ENCODE data around the gene CDCA8. TPM values are rescaled to one million over a fixed set of nuclear protein-coding genes. Genes with fewer than 3 reads are reported as not detected.

CDCA8 gene
- polyA plus RNA-seq, 1 donor (not counting 4 experiments of a cell fraction or from before 2014, with no cell fraction given), result 15.1 TPM

DNA sequence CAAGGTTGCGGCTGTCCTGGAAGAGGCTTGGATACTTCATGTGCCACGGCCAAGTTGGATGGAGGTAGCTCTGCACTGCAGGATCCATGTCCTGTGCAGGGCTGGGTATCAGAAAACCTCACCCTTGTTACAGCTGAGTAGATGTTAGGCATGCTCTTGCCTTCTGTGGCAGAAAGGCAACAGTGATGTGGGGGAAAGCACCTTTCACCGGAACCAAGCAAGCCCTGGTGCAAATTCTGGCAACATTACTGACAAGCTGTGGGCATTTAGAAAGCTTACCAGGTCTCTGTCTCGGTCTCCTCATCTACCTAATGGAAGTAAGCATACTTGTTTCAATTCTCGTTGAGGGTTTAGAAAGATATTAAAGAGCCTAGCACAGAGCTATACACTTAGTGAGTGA is 14.5 kb upstream of the CDCA8 start:
- Histone ChIP-seq H3K4me1 (ENCODE audit: control insufficient read depth, extremely low read depth, insufficient read depth, low read length) (no peaks in the 10 kb centered on the region), H3K9me1 (ENCODE audit: control insufficient read depth, extremely low read depth, insufficient read depth, low read length) (no peaks in the 10 kb centered on the region), H3K9me3 (ENCODE audit: control insufficient read depth, low read depth, low read length) (no peaks in the 10 kb centered on the region), H3K27me3 (ENCODE audit: control insufficient read depth, extremely low read depth, insufficient read depth, low read length) (no peaks in the 10 kb centered on the region), H3K36me3 (ENCODE audit: control insufficient read depth in 2 of 2, extremely low read depth in 1 of 2, insufficient read depth in 2 of 2, low read length in 2 of 2) (peaks cover 3 to 4% of the 10 kb centered on the region in 2 experiments), H2AFZ (ENCODE audit: control insufficient read depth, low read length) (no peak overlapping the region), H4K20me1 (ENCODE audit: control insufficient read depth, extremely low read depth, insufficient read depth, low read length) (no peaks in the 10 kb centered on the region), H3K27ac (ENCODE audit: control insufficient read depth, insufficient read depth, low read length) (no peak overlapping the region), H3K4me2 (ENCODE audit: control insufficient read depth, extremely low read depth, insufficient read depth, low read depth, low read length) (no peak overlapping the region), H3K4me3 (ENCODE audit: control insufficient read depth in 2 of 3, extremely low read depth in 1 of 3, insufficient read depth in 2 of 3, low read depth in 1 of 3, low read length in 3 of 3) (no peak overlapping the region), H3K9ac (ENCODE audit: control insufficient read depth, extremely low read depth, insufficient read depth, low read length) (no peak overlapping the region), H3K79me2 (ENCODE audit: control insufficient read depth, insufficient read depth, low read length) (no peaks in the 10 kb centered on the region)
- DNase-seq (ENCODE audit: low read depth, low spot score) (no peak), FAIRE-seq (no peak)
- TF ChIP-seq, protein P1, sequence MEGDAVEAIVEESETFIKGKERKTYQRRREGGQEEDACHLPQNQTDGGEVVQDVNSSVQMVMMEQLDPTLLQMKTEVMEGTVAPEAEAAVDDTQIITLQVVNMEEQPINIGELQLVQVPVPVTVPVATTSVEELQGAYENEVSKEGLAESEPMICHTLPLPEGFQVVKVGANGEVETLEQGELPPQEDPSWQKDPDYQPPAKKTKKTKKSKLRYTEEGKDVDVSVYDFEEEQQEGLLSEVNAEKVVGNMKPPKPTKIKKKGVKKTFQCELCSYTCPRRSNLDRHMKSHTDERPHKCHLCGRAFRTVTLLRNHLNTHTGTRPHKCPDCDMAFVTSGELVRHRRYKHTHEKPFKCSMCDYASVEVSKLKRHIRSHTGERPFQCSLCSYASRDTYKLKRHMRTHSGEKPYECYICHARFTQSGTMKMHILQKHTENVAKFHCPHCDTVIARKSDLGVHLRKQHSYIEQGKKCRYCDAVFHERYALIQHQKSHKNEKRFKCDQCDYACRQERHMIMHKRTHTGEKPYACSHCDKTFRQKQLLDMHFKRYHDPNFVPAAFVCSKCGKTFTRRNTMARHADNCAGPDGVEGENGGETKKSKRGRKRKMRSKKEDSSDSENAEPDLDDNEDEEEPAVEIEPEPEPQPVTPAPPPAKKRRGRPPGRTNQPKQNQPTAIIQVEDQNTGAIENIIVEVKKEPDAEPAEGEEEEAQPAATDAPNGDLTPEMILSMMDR (optimal IDR thresholded peaks at IDR 0.05 in 1 of 3, IDR thresholded peaks at IDR 0.05 in 1 of 3, conservative IDR thresholded peaks at IDR 0.05 in 1 of 3; ENCODE audit: extremely low read depth in 1 of 3, insufficient read depth in 2 of 3, low read length in 3 of 3), result no peak
- no peak for TF ChIP-seq EZH2 (IDR thresholded peaks at IDR 0.05; ENCODE audit: low read length)
- dilution Hi-C loops (cut with MboI; ENCODE audit: extremely low pct_ligation_motif_present, low sequenced_read_pairs), result loop anchor here (25.0 kb wide), 1 partner anchor 91 kb away; the partner anchor contains the start of gene GNL2

DNA sequence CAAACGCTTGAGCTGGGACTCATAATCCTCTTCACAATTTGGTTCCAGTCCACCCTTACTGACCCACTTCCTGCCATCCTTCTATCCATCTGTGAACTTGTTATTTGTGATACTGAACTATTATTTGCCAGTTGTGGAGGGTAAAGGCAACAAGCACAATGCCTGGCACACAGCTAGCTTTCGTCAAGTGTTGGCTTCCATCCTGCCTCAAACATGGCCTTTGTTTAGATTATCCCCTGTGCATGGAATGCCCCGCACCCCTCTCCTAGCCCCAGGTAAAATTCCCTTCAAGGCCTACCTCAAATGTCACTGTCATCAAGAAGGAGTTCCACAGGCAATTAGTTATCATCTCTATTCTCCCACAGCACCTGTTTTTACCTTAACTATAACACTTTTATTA is 11.4 kb upstream of the CDCA8 start:
- TF ChIP-seq, protein P1 (optimal IDR thresholded peaks at IDR 0.05 in 1 of 3, IDR thresholded peaks at IDR 0.05 in 1 of 3, conservative IDR thresholded peaks at IDR 0.05 in 1 of 3; ENCODE audit: extremely low read depth in 1 of 3, insufficient read depth in 2 of 3, low read length in 3 of 3), result no peak
- TF ChIP-seq EZH2 (IDR thresholded peaks at IDR 0.05; ENCODE audit: low read length), result no peak
- dilution Hi-C loops (cut with MboI; ENCODE audit: extremely low pct_ligation_motif_present, low sequenced_read_pairs), result loop anchor here (25.0 kb wide), 1 partner anchor 94 kb away; the partner anchor contains the start of gene GNL2
- no peaks in the 10 kb centered on the region for H3K9me1 ChIP-seq (ENCODE audit: control insufficient read depth, extremely low read depth, insufficient read depth, low read length)

More for the DNA sequence above, 11.4 kb upstream of the CDCA8 start:
- Histone ChIP-seq H3K27ac (ENCODE audit: control insufficient read depth, insufficient read depth, low read length) (no peak overlapping the region), H3K4me1 (ENCODE audit: control insufficient read depth, extremely low read depth, insufficient read depth, low read length) (no peaks in the 10 kb centered on the region), H3K4me2 (ENCODE audit: control insufficient read depth, extremely low read depth, insufficient read depth, low read depth, low read length) (no peak overlapping the region), H3K79me2 (ENCODE audit: control insufficient read depth, insufficient read depth, low read length) (no peaks in the 10 kb centered on the region), H3K27me3 (ENCODE audit: control insufficient read depth, extremely low read depth, insufficient read depth, low read length) (no peaks in the 10 kb centered on the region), H3K36me3 (ENCODE audit: control insufficient read depth in 2 of 2, extremely low read depth in 1 of 2, insufficient read depth in 2 of 2, low read length in 2 of 2) (peaks cover 13 to 15% of the 10 kb centered on the region in 2 experiments), H3K9me3 (ENCODE audit: control insufficient read depth, low read depth, low read length) (no peaks in the 10 kb centered on the region), H3K9ac (ENCODE audit: control insufficient read depth, extremely low read depth, insufficient read depth, low read length) (no peak overlapping the region), H2AFZ (ENCODE audit: control insufficient read depth, low read length) (no peak overlapping the region), H4K20me1 (ENCODE audit: control insufficient read depth, extremely low read depth, insufficient read depth, low read length) (no peaks in the 10 kb centered on the region), H3K4me3 (ENCODE audit: control insufficient read depth in 2 of 3, extremely low read depth in 1 of 3, insufficient read depth in 2 of 3, low read depth in 1 of 3, low read length in 3 of 3) (no peak overlapping the region)
- DNase-seq (ENCODE audit: low read depth, low spot score) (no peak), FAIRE-seq (no peak)

All from keratinocyte (primary cell).